Measurements from ENCODE around the gene NCOA7.

GRCh38 chr6:125853756-125854155 lies 63.0 kb downstream of the NCOA7 start:
- TF ChIP-seq POLR2AphosphoS5 (IDR thresholded peaks at IDR 0.05): no peak
- no peak for TF ChIP-seq POLR2A (IDR thresholded peaks at IDR 0.05)

Data from suprapubic skin (tissue), 4 donors.